GM11168 (cell line): ENCODE measurements around the gene PYGB.

Source experiments
- in situ Hi-C: fragments of 300-500 bp; cut with MboI; formaldehyde crosslinking; loops from one replicate; pipeline ENCODE4 v1.12.0; 2022; ENCODE audit warnings: low sequenced_read_pairs; ENCODE audit not compliant: unreplicated experiment

The PYGB gene

DNA sequence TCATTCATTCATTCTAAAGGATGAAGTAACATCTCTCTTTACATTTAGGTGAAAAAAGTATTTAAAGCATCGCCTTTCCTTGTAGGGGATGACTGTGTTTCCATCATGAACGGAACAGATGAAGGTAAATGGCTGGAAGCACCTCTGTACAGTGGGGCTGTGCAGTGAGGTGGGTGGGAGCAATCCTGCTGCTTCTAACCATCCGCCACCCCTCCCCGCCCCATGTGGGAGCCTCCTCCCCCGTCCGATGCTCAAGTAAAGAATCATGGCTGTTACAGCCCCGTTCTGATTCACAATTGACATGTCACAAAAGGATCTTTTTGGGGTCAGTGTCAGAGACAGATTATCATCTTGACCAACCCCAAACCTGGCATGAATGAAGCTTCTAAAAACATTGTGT is 33.1 kb upstream of the PYGB start:
- in situ Hi-C loops: no loop called here

DNA sequence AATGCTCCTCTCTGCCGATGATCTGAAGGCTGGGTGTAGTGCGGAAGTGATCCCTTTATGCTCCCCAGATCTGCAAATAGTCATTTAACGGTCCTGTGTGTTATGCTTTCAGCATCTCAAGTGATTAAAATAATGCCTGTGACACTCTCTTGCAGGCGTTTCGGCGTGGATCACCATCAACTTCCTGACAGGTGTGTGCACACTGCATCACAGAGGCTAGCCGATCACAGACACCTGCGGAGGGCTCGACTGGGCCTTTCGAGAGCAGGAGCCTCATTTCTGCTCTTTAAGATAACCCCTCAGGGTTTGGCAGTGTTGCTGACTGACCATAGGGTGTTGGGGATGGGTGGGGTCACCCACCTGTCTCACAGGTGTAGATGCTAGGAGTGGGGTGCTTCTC is 32.4 kb upstream of the PYGB start:
- in situ Hi-C loops: no loop called here

DNA sequence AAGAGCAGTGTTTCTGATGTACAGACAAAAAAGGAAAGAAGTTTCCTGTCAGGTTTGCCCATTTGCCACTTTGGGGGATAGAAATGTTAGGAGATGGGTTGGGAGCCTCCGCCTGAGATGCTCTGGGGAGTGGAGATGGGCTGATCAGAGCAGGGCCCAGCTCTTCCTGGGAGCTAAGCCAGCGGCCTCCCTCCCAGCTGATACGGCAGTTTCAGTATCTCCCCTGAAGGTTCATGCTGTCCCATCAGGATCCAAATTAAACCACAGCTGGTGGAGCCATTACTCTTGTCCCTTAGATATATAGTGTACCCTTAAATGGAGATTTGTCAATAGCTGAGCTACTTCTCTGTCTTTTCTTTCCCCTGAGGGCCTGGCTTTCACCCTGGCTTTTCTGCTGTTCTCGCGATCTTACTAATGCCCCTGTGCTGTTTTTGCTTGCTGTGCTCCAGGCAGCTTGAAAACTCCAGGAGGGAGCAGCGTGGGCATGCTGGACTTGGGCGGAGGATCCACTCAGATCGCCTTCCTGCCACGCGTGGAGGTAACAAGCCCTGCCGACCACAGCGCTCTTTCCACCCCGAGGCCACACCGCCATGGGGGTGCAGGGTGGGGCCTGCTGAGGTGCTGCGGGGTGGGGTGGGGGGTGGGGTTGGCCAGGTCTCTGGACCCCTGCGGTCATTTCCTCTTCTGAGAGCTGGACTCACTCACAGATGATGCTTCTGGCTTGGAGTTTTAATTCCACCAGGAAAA is 31.5 kb upstream of the PYGB start:
- in situ Hi-C loops: no loop called here

DNA sequence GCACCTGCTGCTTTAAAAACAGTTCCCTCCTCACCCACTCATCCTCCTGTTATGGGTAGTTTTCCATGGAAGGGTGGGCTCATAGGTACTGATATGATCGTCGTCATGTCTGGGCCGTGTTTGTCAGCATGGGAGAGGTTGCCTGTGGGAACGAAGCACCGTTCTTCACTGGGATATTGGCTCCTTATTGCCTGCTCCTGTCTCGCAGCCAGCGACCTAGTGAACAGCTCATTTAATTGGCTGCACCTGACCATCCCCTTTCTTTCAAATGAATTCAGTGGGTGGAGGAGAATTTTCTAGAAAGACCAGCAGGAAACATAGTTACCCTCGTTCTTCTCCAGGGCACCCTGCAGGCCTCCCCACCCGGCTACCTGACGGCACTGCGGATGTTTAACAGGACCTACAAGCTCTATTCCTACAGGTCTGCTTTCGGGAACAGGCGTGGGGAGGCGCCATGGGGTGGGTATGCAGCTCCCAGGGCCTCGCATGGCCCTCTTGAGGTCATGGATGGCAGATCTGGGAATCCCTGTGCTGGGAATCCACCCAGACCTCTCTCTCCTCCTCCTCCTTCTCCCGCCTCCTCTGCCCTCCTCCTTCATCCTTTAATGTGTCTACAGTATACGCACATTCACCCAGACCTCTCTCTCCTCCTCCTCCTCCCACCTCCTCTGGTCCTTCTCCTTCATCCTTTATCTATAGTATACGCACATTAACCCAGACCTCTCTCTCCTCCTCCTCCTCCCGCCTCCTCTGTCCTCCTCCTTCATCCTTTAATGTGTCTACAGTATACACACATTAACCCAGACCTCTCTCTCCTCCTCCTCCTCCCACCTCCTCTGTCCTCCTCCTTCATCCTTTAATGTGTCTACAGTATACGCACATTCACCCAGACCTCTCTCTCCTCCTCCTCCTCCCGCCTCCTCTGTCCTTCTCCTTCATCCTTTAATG is 30.4 kb upstream of the PYGB start:
- in situ Hi-C loops: no loop called here

DNA sequence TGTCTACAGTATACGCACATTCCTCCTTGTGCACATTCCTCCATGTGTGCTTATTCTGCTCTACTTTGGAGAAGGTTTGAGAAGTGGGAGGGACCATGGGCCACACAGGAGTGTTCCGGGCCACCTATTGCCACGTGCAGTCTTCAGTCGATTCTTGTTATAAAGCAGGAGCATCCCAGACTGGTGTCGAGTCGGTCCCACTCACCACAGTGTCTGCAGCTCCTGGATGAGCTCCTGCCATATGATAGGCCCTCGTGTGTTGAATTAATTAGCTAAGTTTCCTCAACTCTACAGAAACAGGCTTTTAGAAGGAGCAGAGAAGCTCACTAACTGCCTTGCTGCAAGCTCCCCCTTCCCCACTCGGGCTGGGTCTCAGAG is 29.8 kb upstream of the PYGB start:
- in situ Hi-C loops: no loop called here

DNA sequence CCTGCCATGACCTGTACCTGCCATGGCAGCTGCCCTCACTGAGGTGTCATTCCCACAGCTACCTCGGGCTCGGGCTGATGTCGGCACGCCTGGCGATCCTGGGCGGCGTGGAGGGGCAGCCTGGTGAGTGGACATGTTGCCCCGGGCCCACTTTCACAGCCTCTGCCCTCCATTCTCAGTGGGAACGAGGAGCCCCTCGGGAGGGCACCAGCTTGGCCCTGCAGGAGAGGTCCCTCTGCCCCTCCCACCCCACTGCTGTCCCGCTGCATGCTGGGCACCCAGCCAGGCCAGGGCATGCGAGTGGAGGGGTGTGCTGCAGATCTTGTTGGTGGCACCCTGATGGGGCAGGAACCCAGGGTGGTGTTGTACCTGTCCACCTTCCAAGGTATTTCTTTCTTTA is 29.4 kb upstream of the PYGB start:
- in situ Hi-C loops: no loop called here

DNA sequence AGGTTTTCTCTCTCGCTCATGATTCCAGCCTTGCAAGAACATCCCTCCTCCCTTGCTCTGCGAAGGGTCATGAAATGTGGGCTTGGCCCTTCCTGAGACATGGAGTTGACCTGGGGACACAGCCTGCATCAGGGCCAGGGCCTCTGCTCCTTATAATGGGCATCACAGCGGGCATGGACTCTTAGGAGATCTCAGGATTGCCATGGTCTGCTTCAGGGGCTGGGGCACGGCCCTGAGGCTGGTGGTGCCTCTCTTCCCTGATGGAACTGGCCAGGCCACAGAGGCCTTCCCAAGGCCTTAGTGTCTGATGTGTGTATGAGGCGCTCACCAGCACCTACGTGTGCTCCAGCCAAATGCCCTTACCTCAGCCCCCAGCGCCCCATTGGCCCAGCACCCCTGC is 28.5 kb upstream of the PYGB start:
- in situ Hi-C loops: no loop called here

DNA sequence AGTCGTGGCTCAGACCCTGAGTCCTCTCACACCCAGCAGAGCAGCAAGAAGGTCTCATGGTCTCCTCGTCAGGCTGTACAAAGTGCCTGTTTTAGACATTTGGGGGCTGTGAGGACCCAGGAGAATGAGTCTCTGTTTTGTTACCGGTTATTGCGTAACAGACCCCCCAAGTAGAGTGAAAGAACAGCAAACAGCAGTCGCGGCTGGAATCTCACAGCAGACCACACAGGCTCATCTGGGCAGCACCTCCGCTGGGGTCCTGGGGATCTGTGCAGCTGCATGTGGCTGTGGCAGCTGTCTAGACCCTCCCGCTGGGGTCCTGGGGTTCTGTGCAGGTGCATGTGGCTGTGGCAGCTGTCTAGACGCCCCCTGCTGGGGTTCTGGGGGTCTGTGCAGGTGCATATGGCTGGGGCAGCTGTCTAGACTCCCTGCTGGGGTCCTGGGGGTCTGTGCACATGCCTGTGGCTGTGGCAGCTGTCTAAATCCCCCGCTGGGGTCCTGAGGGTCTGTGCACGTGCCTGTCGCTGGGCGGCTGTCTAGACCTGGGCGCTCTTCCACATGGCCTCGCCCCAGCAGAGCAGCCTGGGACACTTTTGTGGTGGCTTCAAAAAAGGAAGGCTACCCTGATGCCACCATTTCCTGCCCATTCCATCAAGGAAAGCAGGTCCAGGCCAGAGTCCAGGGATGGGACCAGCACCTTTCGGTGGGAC is 27.7 kb upstream of the PYGB start:
- in situ Hi-C loops: no loop called here

DNA sequence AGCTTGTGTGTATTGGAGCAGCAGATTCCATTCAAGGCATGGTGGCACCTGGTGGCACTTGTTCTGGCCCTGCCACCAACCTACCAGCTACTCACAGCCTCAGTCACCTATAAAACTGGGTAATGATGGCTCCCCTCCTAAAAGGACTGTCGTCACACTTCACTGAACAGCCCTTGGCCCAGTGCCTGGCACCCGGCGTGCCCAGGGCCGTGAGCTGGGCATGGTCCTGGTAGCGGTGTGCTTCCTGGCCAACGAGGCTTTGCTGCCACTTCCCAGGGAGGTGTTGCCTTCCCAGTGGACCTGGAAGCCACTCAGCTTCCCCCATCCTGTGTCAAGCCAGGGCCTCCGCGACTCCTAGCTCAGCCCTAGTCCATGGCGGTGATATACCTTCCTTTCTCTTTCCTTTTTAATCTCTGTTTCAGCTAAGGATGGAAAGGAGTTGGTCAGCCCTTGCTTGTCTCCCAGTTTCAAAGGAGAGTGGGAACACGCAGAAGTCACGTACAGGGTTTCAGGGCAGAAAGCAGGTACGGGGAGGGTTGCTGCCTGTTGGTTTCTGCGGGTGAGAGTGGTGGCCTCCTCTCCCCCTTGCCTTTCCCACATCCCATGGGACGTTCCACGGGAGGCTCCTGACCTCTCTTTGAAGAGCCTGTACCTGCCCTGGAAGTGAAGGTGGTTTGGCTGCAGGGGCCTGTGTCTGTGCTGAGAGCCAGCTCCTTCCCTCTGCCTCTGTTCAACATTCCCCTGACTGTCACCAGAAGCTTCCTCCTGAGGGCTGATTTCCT is 26.9 kb upstream of the PYGB start:
- in situ Hi-C loops: no loop called here

DNA sequence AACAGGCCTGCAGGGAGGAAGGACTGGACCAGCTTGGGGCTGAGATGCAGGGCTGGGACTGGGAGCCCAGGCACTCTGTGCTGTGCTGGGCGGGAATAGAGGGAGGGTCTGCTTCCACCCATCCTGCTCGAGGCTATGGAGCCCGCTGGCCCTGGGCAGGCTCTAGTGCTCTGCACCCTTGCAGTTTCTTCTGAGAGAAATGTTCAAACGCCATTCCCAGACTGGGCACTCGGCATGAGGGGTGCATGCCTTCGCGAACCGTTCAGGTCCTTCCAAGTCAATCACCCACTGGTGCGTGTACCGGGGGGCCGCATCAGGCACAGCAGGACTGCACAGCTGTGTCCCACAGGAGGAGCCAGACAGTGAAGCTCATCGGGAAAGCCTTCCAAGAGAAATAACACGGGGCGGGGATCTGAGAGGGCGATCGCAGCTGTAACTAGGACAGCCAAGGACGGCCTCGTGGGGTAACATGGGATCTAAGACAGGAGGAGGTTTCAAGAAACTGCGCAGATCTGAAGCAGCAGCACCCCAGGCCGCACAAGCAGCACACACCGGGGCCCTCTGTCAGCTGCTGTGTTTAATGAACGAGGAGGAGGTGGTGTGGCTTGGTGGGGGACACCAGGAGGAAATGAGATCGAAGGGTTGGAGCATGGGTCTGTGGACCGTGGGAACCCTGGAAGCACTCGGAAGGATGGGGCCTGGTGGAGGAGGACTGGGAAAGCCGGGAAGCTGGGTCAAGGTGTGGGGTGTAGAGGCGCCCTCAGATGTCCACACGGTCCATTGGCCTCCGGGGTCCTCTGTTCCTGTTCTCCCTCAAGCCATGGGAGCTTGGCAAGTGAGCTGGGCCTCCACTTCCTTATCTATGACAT is 26.1 kb upstream of the PYGB start:
- in situ Hi-C loops: no loop called here

DNA sequence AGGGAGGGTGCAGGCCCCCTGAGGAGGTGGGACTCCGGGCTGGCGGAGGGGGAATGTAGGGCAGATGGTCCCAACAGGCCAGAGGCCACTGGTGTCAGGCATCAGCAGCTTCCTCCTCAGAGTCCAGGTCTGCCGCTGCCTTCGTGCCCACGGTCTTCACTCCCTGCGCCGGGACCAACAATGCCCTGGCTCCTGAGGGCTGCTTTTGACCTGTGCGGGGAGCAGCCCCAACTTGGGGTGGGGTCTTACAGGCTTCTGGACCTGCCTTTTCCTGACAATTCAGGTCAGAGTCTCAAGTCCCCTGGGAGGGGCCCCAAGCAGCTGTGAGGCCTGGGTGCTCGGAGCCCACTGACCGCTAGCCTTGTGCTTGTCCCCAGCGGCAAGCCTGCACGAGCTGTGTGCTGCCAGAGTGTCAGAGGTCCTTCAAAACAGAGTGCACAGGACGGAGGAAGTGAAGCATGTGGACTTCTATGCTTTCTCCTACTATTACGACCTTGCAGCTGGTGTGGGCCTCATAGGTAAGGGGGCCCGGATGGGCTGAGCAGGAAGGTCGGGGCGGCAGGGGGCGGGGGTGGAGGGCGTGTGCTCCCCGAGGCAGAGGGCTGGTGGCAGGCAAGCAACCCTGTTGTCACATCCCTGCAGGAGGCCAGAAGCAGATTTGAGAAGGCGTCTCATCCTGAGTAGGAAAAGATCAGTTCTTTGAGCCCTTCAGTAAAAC is 25.3 kb upstream of the PYGB start:
- in situ Hi-C loops: no loop called here

DNA sequence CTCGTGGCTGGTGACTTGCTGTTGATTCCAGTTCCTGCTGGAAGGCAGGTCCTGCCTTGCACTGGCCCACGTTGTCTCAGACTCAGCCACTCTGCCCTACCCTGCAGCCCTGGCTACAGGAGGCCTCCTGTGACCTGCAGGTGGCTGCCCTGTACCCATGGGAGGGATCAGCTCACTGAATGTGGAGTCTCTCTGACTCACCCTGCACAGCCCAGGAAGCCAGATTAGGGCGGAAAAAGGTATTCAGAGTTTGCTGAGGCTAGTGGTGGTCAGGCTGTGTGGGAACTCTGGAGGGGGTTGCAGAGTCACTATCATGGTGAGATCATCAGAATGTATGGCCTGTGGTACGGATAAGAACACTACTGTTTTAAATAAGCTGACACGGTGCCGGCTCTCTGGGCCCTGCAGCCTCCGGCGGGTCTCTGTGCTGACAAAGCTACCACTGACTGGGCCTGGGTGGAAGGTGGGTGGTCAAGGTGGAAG is 24.7 kb upstream of the PYGB start:
- in situ Hi-C loops: no loop called here

DNA sequence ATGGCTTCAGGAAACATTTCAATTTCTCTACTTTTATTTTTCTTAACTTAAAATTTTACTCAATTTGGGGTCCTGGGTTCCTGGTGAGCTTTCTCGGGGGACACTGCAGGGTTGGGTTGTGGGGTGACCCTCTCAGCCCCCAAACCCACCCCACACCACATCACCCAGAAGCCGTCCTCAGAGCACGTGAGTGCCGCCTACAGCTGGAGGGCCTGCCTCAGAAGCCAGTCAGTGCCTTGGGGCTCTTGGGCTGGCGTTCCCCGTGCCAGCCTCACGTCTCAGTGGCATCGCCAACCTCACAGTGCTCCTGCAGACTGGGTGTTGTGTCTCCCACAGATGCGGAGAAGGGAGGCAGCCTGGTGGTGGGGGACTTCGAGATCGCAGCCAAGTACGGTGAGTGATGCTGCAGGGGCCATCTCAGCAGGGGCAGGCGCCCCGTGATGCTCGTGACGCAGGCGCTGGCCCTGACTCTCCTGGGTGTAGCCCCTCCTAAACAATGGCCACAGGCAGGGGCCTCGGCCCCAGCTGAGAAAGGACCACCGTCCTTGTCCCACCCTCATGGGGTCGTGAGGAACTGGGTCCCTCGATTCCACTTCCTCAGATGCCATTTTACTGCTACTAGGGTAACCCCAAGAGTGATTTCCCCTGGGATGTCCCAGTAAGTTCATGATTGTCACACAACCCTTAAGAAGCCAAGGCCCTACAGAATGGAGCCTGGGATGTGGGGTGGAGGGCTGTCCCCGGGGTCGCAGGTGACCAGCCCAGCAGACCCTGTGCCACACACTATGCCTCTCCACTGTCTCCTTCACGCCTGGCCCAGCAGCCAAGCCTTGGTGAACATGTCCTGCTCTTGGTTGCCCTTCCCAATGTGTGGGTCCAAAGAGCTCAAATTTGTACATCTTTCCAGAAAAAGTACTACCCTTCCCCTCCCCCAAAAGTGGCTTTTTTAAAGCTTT is 23.8 kb upstream of the PYGB start:
- in situ Hi-C loops: no loop called here

DNA sequence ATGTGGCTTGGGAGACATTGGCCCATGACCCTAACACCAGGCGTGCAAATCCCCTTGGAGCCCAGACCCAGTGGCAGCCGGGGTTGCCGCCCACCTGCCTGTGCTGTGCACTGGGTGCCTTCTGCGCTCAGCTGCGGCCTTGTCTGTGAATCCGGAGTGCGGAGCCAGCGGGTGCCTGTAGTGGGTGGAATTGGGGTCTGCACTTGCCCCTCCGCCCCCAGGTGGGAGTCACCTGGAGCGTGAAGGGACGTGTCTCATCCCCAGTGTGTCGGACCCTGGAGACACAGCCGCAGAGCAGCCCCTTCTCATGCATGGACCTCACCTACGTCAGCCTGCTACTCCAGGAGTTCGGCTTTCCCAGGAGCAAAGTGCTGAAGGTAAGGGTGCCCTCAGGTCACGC is 22.9 kb upstream of the PYGB start:
- in situ Hi-C loops: no loop called here

DNA sequence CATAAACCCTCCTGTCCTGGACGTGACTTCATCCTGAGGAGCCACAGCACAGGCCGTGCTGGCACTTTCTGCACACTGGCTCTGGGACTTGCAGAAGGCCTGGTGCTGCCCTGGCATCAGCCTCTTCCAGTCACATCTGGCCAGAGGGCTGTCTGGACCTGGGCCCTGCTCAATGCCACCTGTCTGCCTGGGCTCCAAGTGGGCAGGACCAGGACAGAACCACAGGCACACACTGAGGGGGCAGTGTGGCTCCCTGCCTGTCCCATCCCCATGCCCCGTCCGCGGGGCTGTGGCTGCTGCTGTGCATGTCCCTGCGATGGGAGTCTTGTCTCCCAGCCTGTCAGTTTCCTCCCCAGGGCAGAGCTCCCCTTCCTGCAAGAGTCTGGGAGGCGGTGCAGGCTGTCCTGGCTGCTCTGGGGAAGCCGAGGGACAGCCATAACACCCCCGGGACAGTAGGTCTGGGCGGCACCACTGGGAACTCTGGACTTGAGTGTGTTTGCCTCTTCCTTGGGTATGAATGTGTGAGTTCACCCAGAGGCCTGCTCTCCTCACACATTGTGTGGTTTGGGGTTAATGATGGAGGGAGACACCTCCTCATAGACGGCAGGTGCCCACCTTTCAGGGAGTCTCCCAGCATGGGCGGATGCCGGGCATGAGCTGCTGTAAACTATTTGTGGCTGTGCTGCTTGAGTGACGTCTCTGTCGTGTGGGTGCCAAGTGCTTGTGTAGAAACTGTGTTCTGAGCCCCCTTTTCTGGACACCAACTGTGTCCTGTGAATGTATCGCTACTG is 22.0 kb upstream of the PYGB start:
- in situ Hi-C loops: no loop called here

DNA sequence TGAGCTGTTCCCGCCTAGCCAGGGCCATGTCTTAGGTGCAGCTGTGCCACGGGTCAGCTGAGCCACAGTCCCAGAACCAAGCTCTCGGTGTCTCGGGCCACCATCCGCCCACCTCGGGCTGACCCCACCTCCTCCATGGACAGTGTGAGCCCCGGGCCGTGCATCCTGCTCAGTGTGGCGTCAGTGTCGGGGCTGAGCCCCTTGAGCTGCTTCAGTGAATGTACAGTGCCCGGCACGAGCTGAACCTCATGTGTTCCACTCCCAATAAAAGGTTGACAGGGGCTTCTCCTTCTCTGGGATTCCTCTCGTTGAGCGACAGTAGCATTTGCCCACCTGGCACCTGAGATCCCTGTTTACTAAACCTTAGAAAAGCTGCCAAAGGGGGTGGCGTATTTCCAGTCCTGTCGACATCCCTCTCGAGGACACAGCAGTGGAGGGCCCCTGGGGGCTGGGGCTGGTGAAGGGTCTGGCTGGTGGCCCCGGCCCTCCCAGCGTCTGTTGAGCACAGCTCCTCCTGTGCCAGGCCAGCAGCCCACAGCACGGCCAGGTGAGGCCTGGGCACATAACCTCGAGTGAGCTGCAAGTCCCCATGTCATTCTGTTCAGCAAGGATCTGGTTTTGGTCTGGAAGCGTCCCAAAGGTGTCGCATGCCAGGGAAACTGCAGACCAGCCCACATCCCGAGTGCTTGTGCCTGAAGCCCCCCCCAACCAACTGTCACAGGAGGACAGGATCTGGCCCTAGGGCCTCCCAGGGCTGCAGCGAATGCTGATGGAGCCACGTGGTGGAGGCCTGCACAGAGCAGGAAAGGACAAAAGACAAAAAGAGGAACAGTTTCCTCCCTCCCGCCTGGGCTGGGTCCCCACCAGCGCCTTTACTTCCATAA is 21.2 kb upstream of the PYGB start:
- in situ Hi-C loops: no loop called here
